Fibroblast of the aortic adventitia (primary cell): Measurements from ENCODE around the gene ESYT3. TPM values are rescaled to one million over a fixed set of nuclear protein-coding genes. Genes with fewer than 3 reads are reported as not detected.

Experiments used
- DNase-seq: peaks from one replicate; pipeline ENCODE4 v3.0.0-alpha.2; 2010; ENCODE audit warnings: low read depth
- H3K4me3 ChIP-seq: 2 replicates; pipeline ENCODE4 v1.5.1; 2011; ENCODE audit warnings: low read depth, mild to moderate bottlenecking, control low read depth, low read length, moderate library complexity
- CTCF ChIP-seq: IDR thresholded peaks from 2 replicates; pipeline ENCODE4 v1.5.1; 2011; ENCODE audit warnings: mild to moderate bottlenecking, low read length, control low read depth, inconsistent platforms; ENCODE audit not compliant: insufficient read depth
- total RNA-seq: library from RNA; depleted of rRNA; stranded (reverse); fragments of >200 nt; gene quantifications from 2 replicates; pipeline ENCODE4 v1.2.3, GENCODE V29; 2012; ENCODE audit warnings: low replicate concordance

The ESYT3 gene
- total RNA-seq, 1 donor = 0.27 TPM

- no peak for DNase-seq
- TF ChIP-seq CTCF = no peak
- no peak overlapping the region for H3K4me3 ChIP-seq
Observed at GRCh38 chr3:138442433-138442832, 8.0 kb downstream of the ESYT3 start.

GRCh38 chr3:138443091-138443490 lies 8.7 kb downstream of the ESYT3 start:
- no peak overlapping the region for H3K4me3 ChIP-seq
- DNase-seq = no peak
- no peak for TF ChIP-seq CTCF

- TF ChIP-seq CTCF = no peak
- no peak for DNase-seq
- no peak overlapping the region for H3K4me3 ChIP-seq
Observed at GRCh38 chr3:138443521-138444503, 9.4 kb downstream of the ESYT3 start.

- no peak for DNase-seq
- no peak for TF ChIP-seq CTCF
- no peak overlapping the region for H3K4me3 ChIP-seq
Observed at GRCh38 chr3:138445236-138445635, 10.8 kb downstream of the ESYT3 start.

GRCh38 chr3:138445654-138446053 lies 11.2 kb downstream of the ESYT3 start:
- no peak overlapping the region for H3K4me3 ChIP-seq
- no peak for TF ChIP-seq CTCF
- no peak for DNase-seq

- no peak for TF ChIP-seq CTCF
- DNase-seq = no peak
- H3K4me3 ChIP-seq = no peak overlapping the region
Observed at GRCh38 chr3:138448631-138449030, 14.2 kb downstream of the ESYT3 start.

- H3K4me3 ChIP-seq = no peak overlapping the region
- no peak for TF ChIP-seq CTCF
- DNase-seq = no peak
Observed at GRCh38 chr3:138449490-138449889, 15.1 kb downstream of the ESYT3 start.
